Stimulated activated CD4-positive, alpha-beta T cell treated with anti-CD3 and anti-CD28 coated beads, Interleukin-4, amount 100 ng/mL, for 1 hour (primary cell): Measurements from ENCODE around the gene BCL2L15.
"Not testable (repeated sequence)": the region's sequence is repeated elsewhere in the genome, so short reads cannot be mapped to it uniquely, and the experiment has no call there.

ENCODE experiments used
- DNase-seq: peaks from one replicate; pipeline ENCODE4 v3.0.0-alpha.2; 2020

Gene BCL2L15

DNA sequence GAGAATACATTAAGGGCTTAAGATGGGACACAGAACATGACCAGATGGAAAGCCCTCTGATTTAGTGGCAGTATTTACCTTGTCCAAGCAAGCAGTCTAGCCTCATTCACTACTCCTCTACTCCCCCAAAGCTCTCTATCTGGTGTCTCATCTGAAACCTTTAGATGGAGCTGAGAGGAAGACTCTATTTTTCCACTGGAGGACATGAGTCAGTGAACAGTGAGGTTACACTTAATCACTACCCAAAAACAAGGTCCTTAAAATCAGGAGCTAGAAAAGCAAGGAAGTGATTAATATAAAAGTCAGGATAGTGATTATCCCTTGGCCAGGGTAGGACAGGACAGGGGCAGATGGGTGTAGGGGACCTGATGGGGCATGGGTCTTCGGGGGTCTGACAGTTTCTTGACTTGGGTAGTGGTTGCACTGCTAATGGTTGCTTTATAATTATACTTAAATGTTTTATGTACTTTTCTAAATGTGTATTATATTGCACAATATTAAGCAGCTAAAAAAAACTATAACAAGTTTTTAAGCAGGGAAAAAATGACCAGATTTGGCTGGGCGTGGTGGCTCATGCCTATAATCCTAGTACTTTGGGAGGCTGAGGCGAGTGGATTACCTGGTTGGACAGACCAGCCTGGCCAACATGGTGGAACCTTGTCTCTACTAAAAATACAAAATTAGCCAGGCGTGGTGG lies 18.8 kb downstream of the BCL2L15 start:
- no peak for DNase-seq

DNA sequence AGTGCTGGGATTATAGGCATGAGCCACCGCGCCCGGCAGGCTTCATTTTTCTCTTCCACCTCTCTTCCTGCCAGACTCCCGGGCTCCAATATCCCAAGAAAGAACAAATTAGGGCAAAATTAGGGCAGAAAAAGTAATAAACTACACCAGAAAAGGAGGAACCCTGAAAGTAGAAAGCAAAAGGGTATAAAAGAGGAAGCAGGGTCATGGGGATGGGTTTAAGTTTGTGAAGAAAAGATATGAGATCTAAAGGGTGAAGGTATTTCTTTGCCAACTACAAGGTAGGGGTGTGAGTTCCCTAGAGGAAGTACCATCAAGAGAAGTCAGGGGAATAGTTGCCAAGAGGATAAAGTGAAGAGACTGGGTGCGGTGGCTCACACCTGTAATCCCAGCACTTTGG lies 25.7 kb downstream of the BCL2L15 start:
- DNase-seq: no peak

DNA sequence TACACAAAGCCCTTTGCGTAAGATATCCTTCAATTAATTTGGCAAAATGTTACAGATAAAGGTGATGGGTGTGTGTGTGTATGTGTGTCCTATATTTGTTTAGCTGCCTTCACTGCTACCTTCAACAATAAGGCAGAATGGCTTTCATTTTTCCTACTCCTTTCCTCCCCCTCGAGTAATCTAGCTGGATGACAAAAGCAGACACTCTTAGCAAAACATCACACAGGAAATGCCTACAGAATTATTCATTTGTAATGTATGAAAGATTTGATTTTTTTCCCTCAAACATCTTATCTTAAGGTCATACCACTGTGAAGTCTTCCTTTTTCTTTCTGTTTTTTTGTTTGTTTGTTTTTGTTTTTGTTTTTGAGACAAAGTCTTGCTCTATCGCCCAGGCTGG lies 26.5 kb downstream of the BCL2L15 start:
- no peak for DNase-seq

DNA sequence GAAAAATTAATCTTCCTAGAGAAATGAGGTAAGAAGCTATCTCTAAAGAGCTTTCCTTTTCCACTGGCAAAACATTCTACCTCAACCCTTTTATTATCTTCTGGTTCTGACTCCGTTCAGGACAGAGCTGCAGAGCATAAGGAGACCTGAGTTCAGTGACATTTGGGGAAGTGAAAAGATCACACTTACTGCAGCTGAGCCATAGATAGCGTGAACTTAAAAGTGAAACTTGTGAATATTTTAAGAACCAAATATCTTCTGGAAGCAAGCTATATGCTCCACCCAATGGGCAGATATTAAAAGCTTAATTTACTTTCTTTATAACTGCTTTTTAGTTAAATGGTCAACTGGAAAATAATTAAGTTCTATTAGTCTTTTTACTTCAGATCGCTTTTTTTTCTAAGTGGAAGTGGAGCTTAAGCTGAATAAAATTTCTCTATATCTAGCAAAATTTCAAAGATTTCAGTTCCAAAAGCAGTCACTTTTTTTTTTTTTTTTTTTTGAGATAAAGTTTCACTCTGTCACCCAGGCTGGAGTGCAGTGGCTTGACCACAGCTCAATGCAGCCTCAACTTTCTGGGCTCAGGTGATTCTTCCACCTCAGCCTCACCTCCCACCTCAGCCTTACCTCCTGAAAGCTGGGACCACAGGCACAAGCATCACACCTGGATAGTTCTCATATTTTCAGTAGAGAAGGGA lies 27.8 kb downstream of the BCL2L15 start:
- DNase-seq: no peak

DNA sequence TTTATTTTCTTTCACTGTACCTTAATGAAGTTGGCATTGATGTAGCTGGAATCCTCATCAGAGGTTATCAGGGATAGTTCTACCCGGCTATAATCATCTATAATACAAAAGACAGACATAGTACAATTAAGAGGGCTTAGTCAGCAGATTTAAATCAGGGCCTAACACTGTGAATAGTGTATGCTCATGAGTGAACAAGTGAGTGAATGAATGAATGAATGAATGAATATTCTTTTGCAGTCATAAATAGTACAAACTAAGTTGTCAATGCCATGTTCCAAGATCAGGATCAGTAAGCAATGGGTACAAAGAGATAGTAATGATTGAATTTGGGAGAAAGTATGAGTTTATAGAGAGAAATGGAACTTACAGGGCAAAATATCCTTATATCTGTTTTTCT lies 28.4 kb downstream of the BCL2L15 start:
- no peak for DNase-seq

DNA sequence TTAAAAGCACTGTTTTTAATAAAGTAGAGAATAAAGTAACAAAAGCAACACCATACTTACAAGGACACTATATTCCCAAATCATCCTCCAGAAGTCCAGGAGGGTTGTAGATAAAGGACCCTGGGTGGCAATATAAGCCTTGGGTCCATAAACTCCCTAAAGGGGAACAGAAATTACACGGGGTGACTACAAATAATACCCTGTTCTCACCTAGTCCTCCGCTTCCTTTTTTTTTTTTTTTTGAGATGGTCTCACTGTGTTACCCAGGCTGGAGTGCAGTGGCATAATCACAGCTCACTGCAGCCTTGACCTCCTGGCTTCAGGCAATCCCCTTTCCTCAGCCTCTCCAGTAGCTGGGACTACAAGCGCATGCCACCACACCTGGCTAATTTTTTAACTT lies 29.0 kb downstream of the BCL2L15 start:
- no peak for DNase-seq

DNA sequence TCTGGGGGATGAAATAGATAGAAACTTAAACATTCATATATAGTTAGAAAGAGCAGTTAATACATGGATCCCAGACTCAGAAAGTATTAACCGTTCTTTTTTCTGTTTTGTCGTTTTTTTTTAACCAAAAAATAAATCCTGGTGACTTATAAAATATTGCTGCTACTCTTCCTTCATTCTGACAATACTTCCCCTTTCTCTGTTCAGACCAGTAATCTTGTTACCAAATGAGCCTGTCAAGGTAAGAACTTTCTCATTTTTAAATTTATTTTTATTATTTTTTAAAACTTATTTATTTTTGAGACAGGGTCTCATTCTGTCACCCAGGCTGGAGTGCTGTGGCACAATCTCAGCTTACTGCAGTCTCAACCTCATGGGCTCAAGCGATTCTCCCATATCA lies 29.6 kb downstream of the BCL2L15 start:
- no peak for DNase-seq

DNA sequence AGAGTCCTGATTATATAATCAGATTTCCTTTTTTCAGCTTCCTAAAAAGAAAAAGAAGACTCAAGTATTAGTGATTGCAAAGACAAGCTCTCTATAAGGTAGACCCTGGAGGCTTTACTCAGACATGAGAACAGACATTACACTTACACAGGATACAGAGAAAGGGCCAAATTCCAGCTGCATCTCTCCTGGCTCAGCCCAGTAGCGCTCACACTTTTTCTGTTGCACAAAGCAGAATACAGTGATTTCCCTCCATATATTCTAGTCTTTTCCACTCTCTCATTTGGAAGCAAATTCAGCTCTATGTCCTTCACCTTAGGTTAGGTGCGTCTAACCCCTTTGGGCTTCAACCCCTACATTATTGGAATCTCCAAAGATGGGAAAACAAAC lies 31.0 kb downstream of the BCL2L15 start:
- no peak for DNase-seq

DNA sequence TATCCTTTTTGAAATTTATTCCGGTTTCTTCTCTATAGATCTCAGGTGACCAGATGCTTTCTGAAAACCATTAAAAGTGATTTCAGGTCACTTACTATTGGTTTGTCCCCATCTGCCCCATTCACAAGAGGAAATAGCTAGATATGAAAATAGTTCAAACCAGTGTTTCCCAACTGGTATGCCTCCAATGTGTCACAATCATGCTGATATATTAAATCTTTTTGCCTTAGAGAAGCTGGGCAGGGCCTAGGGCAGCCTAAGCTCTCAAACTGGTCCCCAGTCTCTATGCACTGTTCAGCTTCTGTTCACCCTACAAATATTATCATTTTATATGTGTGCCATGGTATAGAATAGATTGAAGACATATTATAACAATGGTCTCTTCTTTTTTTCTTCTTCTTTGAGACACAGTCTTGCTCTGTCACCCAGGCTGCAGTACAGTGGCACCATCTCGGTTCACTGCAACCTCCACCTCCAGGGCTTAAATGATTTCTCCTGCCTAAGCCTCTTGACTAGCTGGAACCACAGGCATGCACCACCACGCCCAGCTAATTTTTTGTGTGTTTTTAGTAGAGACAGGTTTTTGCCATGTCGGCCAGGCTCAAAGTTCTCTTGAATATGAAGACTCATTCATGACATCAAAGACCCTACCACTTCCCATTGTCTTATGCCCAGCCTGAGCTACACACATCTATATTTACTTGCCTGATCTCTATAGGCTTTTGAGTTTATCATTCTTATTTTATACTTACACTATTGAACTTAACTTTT lies 31.6 kb downstream of the BCL2L15 start:
- no peak for DNase-seq

DNA sequence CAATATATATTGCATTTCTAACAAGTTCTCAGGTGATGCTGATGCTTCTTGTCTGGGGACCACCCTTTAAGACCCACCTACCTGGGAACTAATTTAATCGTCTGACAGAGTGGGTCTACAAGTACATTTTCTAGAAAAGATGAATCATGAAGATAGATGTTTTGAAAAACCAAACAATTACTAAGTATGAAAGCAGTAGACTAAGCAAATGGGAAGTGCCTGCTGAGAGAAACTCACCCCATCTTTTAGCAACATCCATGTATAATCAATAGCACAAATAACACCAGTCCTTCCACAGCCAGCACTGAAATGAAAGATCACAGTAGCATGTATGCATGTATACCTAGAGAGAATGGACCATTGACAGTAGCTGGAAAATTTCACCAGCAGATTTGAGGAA lies 33.1 kb downstream of the BCL2L15 start:
- DNase-seq: no peak

DNA sequence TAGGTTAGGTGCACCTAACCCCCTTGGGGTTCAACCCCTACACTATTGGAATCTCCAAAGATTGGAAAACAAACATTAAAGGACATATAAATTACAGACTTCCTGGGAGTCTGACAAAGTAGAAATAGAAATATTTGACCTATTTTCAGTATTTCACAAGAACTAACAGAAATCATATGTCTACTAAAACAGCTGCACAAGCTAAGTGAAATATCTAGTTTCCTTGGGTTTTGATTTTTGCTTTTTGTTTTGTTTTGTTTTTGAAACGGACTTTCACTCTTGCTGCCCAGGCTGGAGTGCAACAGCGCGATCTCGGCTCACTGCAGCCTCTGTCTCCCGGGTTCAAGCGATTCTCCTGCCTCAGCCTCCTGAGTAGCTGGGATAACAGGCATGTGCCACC lies 34.7 kb downstream of the BCL2L15 start:
- DNase-seq: not testable (repeated sequence)

DNA sequence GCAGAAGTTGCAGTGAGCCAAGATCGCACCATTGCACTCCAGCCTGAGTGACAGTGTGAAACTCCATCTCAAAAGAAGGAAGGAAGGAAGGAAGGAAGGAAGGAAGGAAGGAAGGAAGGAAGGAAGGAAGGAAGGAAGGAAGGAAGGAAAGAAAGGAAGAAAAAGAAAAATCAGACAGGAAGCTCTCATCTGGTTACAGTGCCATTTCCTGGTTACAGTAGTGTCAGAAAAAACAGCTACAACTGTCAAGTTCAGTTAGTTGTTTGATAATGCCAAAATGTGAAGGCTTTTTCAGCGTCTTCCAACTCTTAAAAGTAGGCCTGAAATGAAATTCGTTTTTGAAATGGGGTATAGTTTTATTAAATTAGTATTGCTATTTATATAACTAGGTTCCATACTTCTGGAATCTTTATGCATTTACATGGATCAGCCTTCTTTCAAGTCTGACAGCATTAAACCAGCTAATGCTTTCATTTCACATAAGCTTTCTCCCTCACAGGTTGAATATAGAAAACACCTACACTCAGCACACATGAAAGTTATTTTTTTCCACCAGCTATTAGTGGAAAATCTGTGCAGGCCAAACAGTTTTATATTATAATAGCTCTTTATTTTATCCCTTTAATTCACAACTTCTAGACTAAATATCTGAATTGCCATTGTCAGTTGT lies 37.1 kb downstream of the BCL2L15 start:
- no peak for DNase-seq

DNA sequence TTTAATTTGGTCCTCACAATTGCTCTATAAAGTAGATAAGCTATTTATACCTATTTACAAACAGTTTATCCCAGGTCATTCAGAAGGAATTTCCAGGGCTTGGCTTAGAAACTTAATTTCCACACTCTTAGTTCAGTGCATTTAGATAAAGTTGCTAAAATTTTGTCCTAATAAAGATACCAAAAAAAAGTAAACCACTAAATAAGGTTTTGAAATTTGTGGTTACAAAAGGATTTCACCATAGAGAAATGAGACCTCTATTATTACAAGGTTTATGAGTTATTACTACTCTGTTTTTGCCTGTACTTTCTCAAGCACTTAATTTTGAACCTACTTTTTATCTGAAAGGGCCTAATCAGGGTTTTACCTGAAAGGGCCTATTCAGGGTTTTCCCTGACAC lies 38.3 kb downstream of the BCL2L15 start:
- no peak for DNase-seq

DNA sequence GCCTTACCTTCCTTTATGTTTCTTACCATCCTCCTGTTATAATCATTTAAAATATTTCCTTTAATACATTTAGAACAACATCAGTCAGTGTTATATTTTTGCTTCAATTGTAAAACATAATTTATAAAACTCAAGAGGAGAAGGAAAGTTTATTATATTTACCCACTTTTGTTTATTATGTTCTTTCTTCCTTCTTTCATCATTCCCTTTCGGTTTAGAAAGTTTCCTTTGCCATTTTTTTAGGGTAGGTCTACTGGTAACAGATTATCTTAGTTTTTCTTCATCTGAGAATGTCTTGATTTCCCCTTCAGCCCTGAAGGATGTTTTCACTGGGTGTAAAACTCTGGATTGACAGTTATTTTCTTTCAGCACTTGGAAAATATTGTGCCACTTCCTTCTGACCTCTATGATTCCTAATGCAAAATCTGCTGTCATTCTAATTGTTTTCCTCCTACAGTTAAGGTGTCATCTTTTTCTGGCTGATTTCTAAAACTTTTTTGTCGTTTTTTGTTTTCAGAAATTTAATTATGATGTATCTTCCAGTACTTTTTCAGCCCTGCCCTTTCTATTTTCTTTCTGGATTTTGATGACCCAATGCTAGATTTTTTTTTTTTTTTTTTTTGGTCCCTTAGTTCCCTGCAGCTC lies 40.9 kb downstream of the BCL2L15 start:
- no peak for DNase-seq

DNA sequence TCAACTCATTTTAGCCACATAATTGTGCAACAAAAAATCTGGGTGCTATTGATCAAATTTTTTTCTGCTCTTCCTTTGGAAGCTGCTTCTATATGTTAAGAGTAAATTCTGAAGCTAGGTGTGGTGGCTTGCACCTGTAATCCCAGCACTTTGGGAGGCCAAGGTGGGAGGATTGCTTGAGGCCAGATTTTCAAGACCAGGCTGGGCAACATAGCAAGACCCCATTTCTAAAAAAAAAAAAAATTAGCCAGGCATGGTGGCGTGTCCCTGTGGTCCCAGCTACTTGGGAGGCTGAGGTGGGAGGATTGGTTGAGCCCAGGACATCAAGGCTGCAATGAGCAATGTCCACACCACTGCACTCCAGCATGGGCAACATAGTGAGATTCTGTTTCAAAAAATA lies 50.8 kb downstream of the BCL2L15 start:
- DNase-seq: no peak

DNA sequence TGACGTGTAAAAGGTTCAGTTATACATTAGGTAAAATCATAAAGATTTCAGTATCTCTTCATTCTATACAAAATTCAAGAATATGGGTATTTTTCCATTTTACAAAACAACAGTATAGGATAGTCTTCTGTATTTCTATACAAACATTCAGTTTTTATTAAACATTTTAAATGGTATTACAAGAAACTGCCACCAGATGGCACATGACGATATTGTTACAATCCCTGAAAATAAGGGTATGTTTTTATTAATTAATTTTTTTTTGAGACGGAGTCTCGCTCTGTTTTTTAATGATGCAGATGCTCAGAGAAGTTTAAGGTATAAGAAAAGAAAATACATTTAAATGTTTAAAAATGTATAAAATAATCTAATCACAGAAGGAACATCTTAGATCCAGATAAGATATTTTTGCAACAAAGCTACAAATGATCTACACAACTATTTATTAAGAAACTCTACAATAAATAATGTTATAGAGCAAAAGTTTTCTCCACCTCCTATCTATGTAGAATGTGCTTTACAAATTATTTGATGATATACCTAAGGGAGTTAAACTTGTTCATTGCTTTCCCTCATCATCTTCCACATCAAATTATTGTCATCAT lies 51.6 kb downstream of the BCL2L15 start:
- DNase-seq: no peak

DNA sequence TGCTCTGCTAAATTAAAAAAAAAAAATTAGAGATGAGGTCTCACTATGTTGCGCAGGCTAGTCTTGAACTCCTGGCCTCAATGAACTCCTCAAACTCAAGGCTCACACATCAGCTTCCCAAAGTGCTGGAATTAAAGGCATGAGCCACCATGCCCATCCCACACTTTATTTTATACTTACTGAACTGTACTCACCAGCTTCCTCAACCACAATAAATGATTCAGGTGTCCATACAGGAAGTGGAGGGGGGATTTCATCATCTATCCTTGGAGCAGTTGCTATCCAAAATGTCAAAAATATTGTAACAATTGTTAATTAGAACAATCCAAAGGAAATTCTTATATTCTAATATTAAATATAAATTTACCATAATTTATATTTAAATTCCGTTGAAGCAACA lies 52.7 kb downstream of the BCL2L15 start:
- no peak for DNase-seq
